Endothelial cell of umbilical vein (primary cell): Measurements from ENCODE around the gene TIMM17A. TPM values are rescaled to one million over a fixed set of nuclear protein-coding genes. Genes with fewer than 3 reads are reported as not detected.

Experiments
- BruUV-seq: library from RNA; stranded (reverse); fragments of 400-500 nt; replicated peaks from 2 replicates; lab custom pipeline; 2021; lab: Mats Ljungman, UMichigan
- CTCF ChIA-PET: fragments of 300-600, 350-600 bp; sonication (Branson Sonifier 250); formaldehyde crosslinking; loops from one replicate; lab custom pipeline; 2021; ENCODE audit warnings: antibody characterized with exemption, inconsistent platforms; lab: Charles Lee
- POLR2A ChIA-PET: fragments of 300-600, 350-600 bp; sonication (Branson Sonifier 250); formaldehyde crosslinking; loops from one replicate; lab custom pipeline; 2021; ENCODE audit warnings: antibody characterized with exemption, inconsistent platforms; lab: Charles Lee
- DNase-seq: peaks from one replicate; pipeline ENCODE4 v3.0.0-alpha.2; 2011; ENCODE audit warnings: low read depth, low spot score
- FAIRE-seq: peaks from 2 replicates; lab custom pipeline; 2011; peaks lifted over from hg19 to GRCh38; lab: Jason Lieb, UNC
- H2AFZ ChIP-seq: 2 replicates; pipeline ENCODE4 v1.6.0; 2012; ENCODE audit warnings: low read depth, low read length, control low read depth, inconsistent platforms
- H3K27ac ChIP-seq: 2 replicates; pipeline ENCODE4 v1.5.1; 2011; ENCODE audit warnings: low read depth, mild to moderate bottlenecking, control low read depth, low read length, moderate library complexity; ENCODE audit not compliant: insufficient read depth
- H3K27me3 ChIP-seq, 2 experiments: 2 replicates each; pipeline versions ENCODE4 v1.6.0 to v1.6.1; 2011; ENCODE audit warnings: low read length in 2 of 2, mixed read lengths in 1 of 2; ENCODE audit not compliant: control insufficient read depth in 2 of 2, insufficient read depth in 2 of 2
- H3K36me3 ChIP-seq, 2 experiments: 2 replicates in 1 of 2; 3 replicates in 1 of 2; pipeline ENCODE4 v1.5.1; 2011; ENCODE audit warnings: low read length in 2 of 2, mild to moderate bottlenecking in 1 of 2, moderate library complexity in 1 of 2; ENCODE audit not compliant: control insufficient read depth in 2 of 2, insufficient read depth in 2 of 2; ENCODE audit errors: extremely low read depth in 1 of 2
- H3K4me1 ChIP-seq: 3 replicates; pipeline ENCODE4 v1.5.1; 2011; ENCODE audit warnings: mild to moderate bottlenecking, low read length; ENCODE audit not compliant: control insufficient read depth, insufficient read depth; ENCODE audit errors: extremely low read depth
- H3K4me2 ChIP-seq: 2 replicates; pipeline ENCODE4 v1.6.1; 2011; ENCODE audit warnings: low read length, control low read depth, mixed read lengths; ENCODE audit not compliant: insufficient read depth
- H3K4me3 ChIP-seq, 3 experiments: fragments of 200-600 bp in 1 of 3; sonication (generic), shearing (Covaris generic) in 1 of 3; replicated peaks in 1 of 3; 2 replicates each; pipeline ENCODE4 v1.5.1; 2011 to 2016; ENCODE audit warnings: control low read depth in 3 of 3, low read length in 3 of 3, mild to moderate bottlenecking in 2 of 3, inconsistent platforms in 1 of 3, low read depth in 1 of 3, moderate library complexity in 1 of 3; ENCODE audit not compliant: insufficient read depth in 1 of 3
- H3K79me2 ChIP-seq: 2 replicates; pipeline ENCODE4 v1.6.0; 2012; ENCODE audit warnings: low read length, inconsistent platforms; ENCODE audit not compliant: control insufficient read depth, insufficient read depth
- H3K9ac ChIP-seq: replicated peaks from 2 replicates; pipeline ENCODE3; 2011; ENCODE audit warnings: low read length, control low read depth; ENCODE audit not compliant: insufficient read depth; ENCODE audit errors: extremely low read depth
- H3K9me1 ChIP-seq: replicated peaks from 3 replicates; pipeline ENCODE4 v1.6.0; 2011; ENCODE audit warnings: mild to moderate bottlenecking, low read length; ENCODE audit not compliant: control insufficient read depth, insufficient read depth; ENCODE audit errors: extremely low read depth
- H3K9me3 ChIP-seq: replicated peaks from 2 replicates; pipeline ENCODE4 v1.5.1; 2012; ENCODE audit warnings: low read length, inconsistent platforms; ENCODE audit not compliant: control insufficient read depth, insufficient read depth
- H4K20me1 ChIP-seq: replicated peaks from 2 replicates; pipeline ENCODE3; 2011; ENCODE audit warnings: mild to moderate bottlenecking, low read length; ENCODE audit not compliant: control insufficient read depth, insufficient read depth; ENCODE audit errors: extremely low read depth
- CTCF ChIP-seq, 2 donors: IDR thresholded peaks; 1 replicate in 1 of 2; 2 replicates in 1 of 2; pipeline ENCODE4 v1.5.1; 2011; ENCODE audit warnings: low read length in 2 of 2, mild to moderate bottlenecking in 2 of 2, moderate library complexity in 2 of 2, control low read depth in 1 of 2, inconsistent platforms in 1 of 2, low read depth in 1 of 2; ENCODE audit not compliant: insufficient read depth in 1 of 2; ENCODE audit errors: extremely low read depth in 1 of 2
- EZH2 ChIP-seq: IDR thresholded peaks from 2 replicates; pipeline ENCODE4 v1.6.1; 2012; ENCODE audit warnings: borderline replicate concordance, low read depth, mild to moderate bottlenecking, moderate library complexity, low read length, inconsistent platforms; ENCODE audit not compliant: severe bottlenecking
- FOS ChIP-seq: IDR thresholded peaks from 2 replicates; pipeline ENCODE4 v1.6.1; 2011; ENCODE audit warnings: mild to moderate bottlenecking, low read length, moderate library complexity, borderline replicate concordance; ENCODE audit not compliant: insufficient read depth
- GATA2 ChIP-seq: IDR thresholded peaks from 2 replicates; pipeline ENCODE4 v1.7.0; 2011; ENCODE audit warnings: low read depth, mild to moderate bottlenecking, moderate library complexity, mixed read lengths, low read length; ENCODE audit not compliant: insufficient read length, insufficient read depth
- JUN ChIP-seq: IDR thresholded peaks from 2 replicates; pipeline ENCODE4 v1.6.1; 2011; ENCODE audit warnings: borderline replicate concordance, low read depth; ENCODE audit not compliant: insufficient read length, insufficient read depth
- MAX ChIP-seq: IDR thresholded peaks from 2 replicates; pipeline ENCODE4 v1.6.1; 2011; ENCODE audit not compliant: insufficient read depth, insufficient read length
- MYC ChIP-seq: IDR thresholded peaks from one replicate; pipeline ENCODE4 v1.6.1; 2011; ENCODE audit warnings: mild to moderate bottlenecking, low read depth, low read length
- POLR2A ChIP-seq: IDR thresholded peaks from 2 replicates; pipeline ENCODE4 v1.6.1; 2012; ENCODE audit warnings: low read depth, mild to moderate bottlenecking, control low read depth, low read length
- POLR2AphosphoS5 ChIP-seq: IDR thresholded peaks from 2 replicates; pipeline ENCODE4 v1.6.1; 2012; ENCODE audit warnings: low read depth, mild to moderate bottlenecking, control low read depth, low read length, moderate library complexity; ENCODE audit not compliant: insufficient read depth
- dilution Hi-C: fragments of 300-500 bp; cut with MboI; formaldehyde crosslinking; loops from one replicate; pipeline ENCODE4 v1.15.0; 2019; ENCODE audit warnings: low sequenced_read_pairs; ENCODE audit not compliant: extremely low pct_ligation_motif_present
- intact Hi-C: fragments of 100-400 bp; cut with micrococcal nuclease; formaldehyde crosslinking; loops from one replicate; pipeline ENCODE4 v1.10.0; 2022
- polyA plus RNA-seq, 4 experiments: library from polyadenylated mRNA; depleted of rRNA in 3 of 4; stranded (reverse) in 3 of 4; unstranded in 1 of 4; fragments of >200 nt; gene quantifications; 2 replicates each; pipeline versions ENCODE4 v1.2.1 to v1.2.3, GENCODE V29; 2011 to 2012; ENCODE audit warnings: missing spikeins in 1 of 4
- total RNA-seq: library from RNA; stranded (reverse); gene quantifications from 2 replicates; pipeline ENCODE4 v1.2.3, GENCODE V29; 2021

The TIMM17A gene
- total and polyA plus RNA-seq, 2 donors (not counting 3 experiments of a cell fraction or from before 2014, with no cell fraction given): 57.9 to 105 TPM

- peaks cover 11 to 13% of the 10 kb centered on the region in 2 experiments for H3K27me3 ChIP-seq
- FAIRE-seq (no peak), DNase-seq (no peak)
- no peak overlapping the region for H2AFZ ChIP-seq
- H3K27ac ChIP-seq: no peak overlapping the region
- H3K79me2 ChIP-seq: no peaks in the 10 kb centered on the region
- ChIA-PET CTCF (interaction anchor here (1.0 to 3.9 kb wide), 2 partner anchors 54 to 56 kb away, joined by 3 to 23 read pairs; no protein-coding TSS in a partner anchor), POLR2A (no interaction called here)
- peaks cover 9% of the 10 kb centered on the region for H3K4me1 ChIP-seq
- H3K4me2 ChIP-seq: no peak overlapping the region
- H3K9me1 ChIP-seq: no peaks in the 10 kb centered on the region
- no peak overlapping the region for H3K9ac ChIP-seq
- H3K4me3 ChIP-seq: no peak overlapping the region
- dilution Hi-C loops (no loop called here), intact Hi-C loops (no loop called here)
- H3K36me3 ChIP-seq: no peaks in the 10 kb centered on the region
- H3K9me3 ChIP-seq: no peaks in the 10 kb centered on the region
- no peaks in the 10 kb centered on the region for H4K20me1 ChIP-seq
- no TSS peak for BruUV-seq
- no peak for TF ChIP-seq CTCF (IDR thresholded peaks at IDR 0.05; ENCODE audit: extremely low read depth in 1 of 2, insufficient read depth in 1 of 2, low read depth in 1 of 2, low read length in 2 of 2)
- TF ChIP-seq MAX: no peak
- TF ChIP-seq JUN: no peak
- TF ChIP-seq POLR2AphosphoS5: no peak
- no peak for TF ChIP-seq GATA2
- TF ChIP-seq MYC: no peak
- TF ChIP-seq POLR2A: no peak
- no peak for TF ChIP-seq FOS
- TF ChIP-seq EZH2: no peak
Measured at GRCh38 chr1:201949491-201949890, 5.8 kb upstream of the TIMM17A start.
